K562 (cell line): Measurements from ENCODE around the gene TARBP1. TPM values are rescaled to one million over a fixed set of nuclear protein-coding genes. Genes with fewer than 3 reads are reported as not detected.
A peak's percentile ranks its signal among the peaks of the same experiment; 100 is the strongest.

Experiments
- polyA plus RNA-seq, 8 experiments: library from polyadenylated mRNA; depleted of rRNA in 4 of 8; stranded (reverse) in 5 of 8; unstranded in 3 of 8; fragments of >200 nt; fragmentation: Nextera tagmentation in 2 of 8; fragmentation: Illumina TruSeq in 1 of 8; extraction: Ambion mirVana in 2 of 8; extraction: Trizol in 1 of 8; gene quantifications; 2 replicates each; pipeline versions ENCODE4 v1.2.1 to v1.2.3, GENCODE V29; 2011 to 2014; ENCODE audit warnings: inconsistent platforms in 1 of 8, missing spikeins in 1 of 8
- total RNA-seq, 7 experiments: library from RNA; depleted of rRNA in 6 of 7; stranded (reverse); fragments of >200 nt in 6 of 7; fragmentation: Illumina TruSeq in 2 of 7; extraction: Trizol in 2 of 7; gene quantifications; 2 replicates each; pipeline versions ENCODE4 v1.2.1 to v1.2.3, GENCODE V29; 2011 to 2021; ENCODE audit warnings: low replicate concordance in 1 of 7
- TF ChIP-seq, protein P1 (sequence below), 2 experiments: fragments of 450-650 bp; IDR thresholded peaks; 2 replicates each; pipeline ENCODE4 v1.6.1; 2018; ENCODE audit warnings: mild to moderate bottlenecking in 2 of 2, low read depth in 1 of 2; ENCODE audit not compliant: partially characterized antibody in 2 of 2
- TF ChIP-seq, protein P2 (sequence below), 2 experiments: fragments of 450-650 bp; conservative IDR thresholded peaks; 2 replicates each; pipeline ENCODE4 v1.6.1; 2017; ENCODE audit warnings: mild to moderate bottlenecking in 2 of 2, moderate library complexity in 2 of 2

Gene TARBP1
- total and polyA plus RNA-seq, 9 of the 15 experiments (the other 6 are each of a cell fraction or from before 2014, with no cell fraction given) = 8.8 to 48.0 (median 22.9) TPM

DNA sequence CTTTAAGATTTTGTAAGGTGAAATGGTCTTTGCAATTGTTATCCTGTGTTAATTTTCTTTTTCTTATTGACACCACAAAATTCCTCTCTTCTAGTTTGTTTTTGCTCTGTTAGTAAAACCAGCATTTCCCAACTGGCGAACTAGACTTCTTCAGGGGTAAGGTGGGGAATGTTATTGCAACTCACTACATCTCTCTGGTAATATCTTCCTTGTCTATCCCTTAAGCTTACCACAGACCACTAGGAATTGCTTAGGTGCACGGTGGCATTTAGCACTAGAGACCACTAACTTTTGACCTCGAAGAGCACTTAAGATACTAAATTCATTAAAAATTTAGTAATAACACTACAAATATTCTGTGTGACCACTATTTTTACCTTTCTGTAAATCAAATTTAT, 109.9 kb downstream of the TARBP1 start (continued):
- TF ChIP-seq, protein P1, sequence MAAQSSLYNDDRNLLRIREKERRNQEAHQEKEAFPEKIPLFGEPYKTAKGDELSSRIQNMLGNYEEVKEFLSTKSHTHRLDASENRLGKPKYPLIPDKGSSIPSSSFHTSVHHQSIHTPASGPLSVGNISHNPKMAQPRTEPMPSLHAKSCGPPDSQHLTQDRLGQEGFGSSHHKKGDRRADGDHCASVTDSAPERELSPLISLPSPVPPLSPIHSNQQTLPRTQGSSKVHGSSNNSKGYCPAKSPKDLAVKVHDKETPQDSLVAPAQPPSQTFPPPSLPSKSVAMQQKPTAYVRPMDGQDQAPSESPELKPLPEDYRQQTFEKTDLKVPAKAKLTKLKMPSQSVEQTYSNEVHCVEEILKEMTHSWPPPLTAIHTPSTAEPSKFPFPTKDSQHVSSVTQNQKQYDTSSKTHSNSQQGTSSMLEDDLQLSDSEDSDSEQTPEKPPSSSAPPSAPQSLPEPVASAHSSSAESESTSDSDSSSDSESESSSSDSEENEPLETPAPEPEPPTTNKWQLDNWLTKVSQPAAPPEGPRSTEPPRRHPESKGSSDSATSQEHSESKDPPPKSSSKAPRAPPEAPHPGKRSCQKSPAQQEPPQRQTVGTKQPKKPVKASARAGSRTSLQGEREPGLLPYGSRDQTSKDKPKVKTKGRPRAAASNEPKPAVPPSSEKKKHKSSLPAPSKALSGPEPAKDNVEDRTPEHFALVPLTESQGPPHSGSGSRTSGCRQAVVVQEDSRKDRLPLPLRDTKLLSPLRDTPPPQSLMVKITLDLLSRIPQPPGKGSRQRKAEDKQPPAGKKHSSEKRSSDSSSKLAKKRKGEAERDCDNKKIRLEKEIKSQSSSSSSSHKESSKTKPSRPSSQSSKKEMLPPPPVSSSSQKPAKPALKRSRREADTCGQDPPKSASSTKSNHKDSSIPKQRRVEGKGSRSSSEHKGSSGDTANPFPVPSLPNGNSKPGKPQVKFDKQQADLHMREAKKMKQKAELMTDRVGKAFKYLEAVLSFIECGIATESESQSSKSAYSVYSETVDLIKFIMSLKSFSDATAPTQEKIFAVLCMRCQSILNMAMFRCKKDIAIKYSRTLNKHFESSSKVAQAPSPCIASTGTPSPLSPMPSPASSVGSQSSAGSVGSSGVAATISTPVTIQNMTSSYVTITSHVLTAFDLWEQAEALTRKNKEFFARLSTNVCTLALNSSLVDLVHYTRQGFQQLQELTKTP (IDR thresholded peaks at IDR 0.05; ENCODE audit: low read depth in 1 of 2, partially characterized antibody in 2 of 2) = peak in 1 of 2 experiments; percentile 10
- TF ChIP-seq, protein P2, sequence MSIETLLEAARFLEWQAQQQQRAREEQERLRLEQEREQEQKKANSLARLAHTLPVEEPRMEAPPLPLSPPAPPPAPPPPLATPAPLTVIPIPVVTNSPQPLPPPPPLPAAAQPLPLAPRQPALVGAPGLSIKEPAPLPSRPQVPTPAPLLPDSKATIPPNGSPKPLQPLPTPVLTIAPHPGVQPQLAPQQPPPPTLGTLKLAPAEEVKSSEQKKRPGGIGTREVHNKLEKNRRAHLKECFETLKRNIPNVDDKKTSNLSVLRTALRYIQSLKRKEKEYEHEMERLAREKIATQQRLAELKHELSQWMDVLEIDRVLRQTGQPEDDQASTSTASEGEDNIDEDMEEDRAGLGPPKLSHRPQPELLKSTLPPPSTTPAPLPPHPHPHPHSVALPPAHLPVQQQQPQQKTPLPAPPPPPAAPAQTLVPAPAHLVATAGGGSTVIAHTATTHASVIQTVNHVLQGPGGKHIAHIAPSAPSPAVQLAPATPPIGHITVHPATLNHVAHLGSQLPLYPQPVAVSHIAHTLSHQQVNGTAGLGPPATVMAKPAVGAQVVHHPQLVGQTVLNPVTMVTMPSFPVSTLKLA (conservative IDR thresholded peaks at IDR 0.05) = no peak
